Measurements from ENCODE around the gene HRG.

Gene HRG

GRCh38 chr3:186642014-186642413, 23.8 kb upstream of the HRG start:
- H3K27me3 ChIP-seq (ENCODE audit: control insufficient read depth, insufficient read depth, low read length), result no peaks in the 10 kb centered on the region
- H3K36me3 ChIP-seq (ENCODE audit: control insufficient read depth, insufficient read depth, low read length), result no peaks in the 10 kb centered on the region
- H2AFZ ChIP-seq, result no peak overlapping the region
- no peaks in the 10 kb centered on the region for H3K9me3 ChIP-seq (ENCODE audit: control insufficient read depth, low read length)
- H3K79me2 ChIP-seq, result no peaks in the 10 kb centered on the region
- H3K27ac ChIP-seq, result no peak overlapping the region
- no peak for TF ChIP-seq CTCF (IDR thresholded peaks at IDR 0.05)
- H3K9ac ChIP-seq, result no peak overlapping the region
- no peaks in the 10 kb centered on the region for H3K4me1 ChIP-seq
- no peak overlapping the region for H3K4me3 ChIP-seq (ENCODE audit: low read depth, low read length)
- H3K4me2 ChIP-seq (ENCODE audit: low read length), result no peak overlapping the region

DNA sequence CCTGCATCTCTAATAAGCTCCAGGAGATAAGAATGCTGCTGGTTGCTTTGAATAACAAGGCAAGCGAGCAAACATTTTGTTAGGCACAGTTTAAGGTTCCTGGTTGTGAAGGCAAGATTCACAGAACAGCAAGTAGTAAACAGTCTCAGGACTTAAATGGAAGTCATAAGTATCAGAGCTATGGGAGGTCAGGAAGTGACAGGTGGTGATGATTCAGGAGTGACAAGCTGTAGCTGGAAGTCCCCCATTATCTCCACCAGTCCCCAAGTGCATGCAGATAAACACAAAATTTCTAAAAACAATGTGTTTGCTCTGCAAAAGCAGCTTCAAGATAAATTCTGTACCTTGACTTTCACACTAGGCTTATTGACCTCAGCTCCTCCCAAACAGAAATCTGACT, 22.3 kb upstream of the HRG start:
- no peak for TF ChIP-seq CTCF (IDR thresholded peaks at IDR 0.05)
- H3K9ac ChIP-seq, result no peak overlapping the region
- H3K27me3 ChIP-seq (ENCODE audit: control insufficient read depth, insufficient read depth, low read length), result no peaks in the 10 kb centered on the region
- no peaks in the 10 kb centered on the region for H3K79me2 ChIP-seq
- no peaks in the 10 kb centered on the region for H3K36me3 ChIP-seq (ENCODE audit: control insufficient read depth, insufficient read depth, low read length)
- no peaks in the 10 kb centered on the region for H3K4me1 ChIP-seq
- no peak overlapping the region for H3K27ac ChIP-seq
- H3K9me3 ChIP-seq (ENCODE audit: control insufficient read depth, low read length), result no peaks in the 10 kb centered on the region
- H3K4me2 ChIP-seq (ENCODE audit: low read length), result no peak overlapping the region
- no peak overlapping the region for H3K4me3 ChIP-seq (ENCODE audit: low read depth, low read length)
- no peak overlapping the region for H2AFZ ChIP-seq

- no peak for TF ChIP-seq CTCF (IDR thresholded peaks at IDR 0.05)
- Histone ChIP-seq H2AFZ (no peak overlapping the region), H3K27ac (no peak overlapping the region), H3K4me3 (ENCODE audit: low read depth, low read length) (no peak overlapping the region), H3K4me1 (no peaks in the 10 kb centered on the region), H3K4me2 (ENCODE audit: low read length) (no peak overlapping the region), H3K9ac (no peak overlapping the region), H3K9me3 (ENCODE audit: control insufficient read depth, low read length) (no peaks in the 10 kb centered on the region), H3K27me3 (ENCODE audit: control insufficient read depth, insufficient read depth, low read length) (no peaks in the 10 kb centered on the region), H3K36me3 (ENCODE audit: control insufficient read depth, insufficient read depth, low read length) (no peaks in the 10 kb centered on the region), H3K79me2 (no peaks in the 10 kb centered on the region)
These were observed 21.1 kb upstream of the HRG start for GRCh38 chr3:186644683-186645082.

DNA sequence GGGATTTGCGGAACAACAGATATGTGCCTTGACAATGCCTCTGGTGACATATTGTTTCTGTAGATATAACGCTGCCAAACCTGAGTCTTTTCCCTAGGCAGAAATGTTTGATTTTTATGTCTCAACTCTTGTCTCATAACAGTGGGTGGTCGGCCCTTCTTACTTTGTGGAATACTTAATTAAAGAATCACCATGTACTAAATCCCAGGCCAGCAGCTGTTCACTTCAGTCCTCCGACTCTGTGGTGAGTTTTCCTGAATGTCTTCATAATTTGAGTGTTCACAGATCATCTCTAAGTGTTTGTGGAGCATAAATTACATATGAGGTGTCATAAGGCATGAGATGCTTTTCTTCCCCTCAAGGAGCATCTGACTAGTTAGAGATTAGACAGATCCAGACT, 19.7 kb upstream of the HRG start:
- Histone ChIP-seq H3K79me2 (no peaks in the 10 kb centered on the region), H3K36me3 (ENCODE audit: control insufficient read depth, insufficient read depth, low read length) (no peaks in the 10 kb centered on the region), H3K9me3 (ENCODE audit: control insufficient read depth, low read length) (no peaks in the 10 kb centered on the region), H3K27ac (no peak overlapping the region), H2AFZ (no peak overlapping the region), H3K27me3 (ENCODE audit: control insufficient read depth, insufficient read depth, low read length) (no peaks in the 10 kb centered on the region), H3K4me2 (ENCODE audit: low read length) (no peak overlapping the region), H3K4me1 (no peaks in the 10 kb centered on the region), H3K4me3 (ENCODE audit: low read depth, low read length) (no peak overlapping the region), H3K9ac (no peak overlapping the region)
- no peak for TF ChIP-seq CTCF (IDR thresholded peaks at IDR 0.05)

- Histone ChIP-seq H3K79me2 (no peaks in the 10 kb centered on the region), H3K27ac (no peak overlapping the region), H3K4me3 (ENCODE audit: low read depth, low read length) (no peak overlapping the region), H3K9ac (no peak overlapping the region), H3K36me3 (ENCODE audit: control insufficient read depth, insufficient read depth, low read length) (no peaks in the 10 kb centered on the region), H3K9me3 (ENCODE audit: control insufficient read depth, low read length) (no peaks in the 10 kb centered on the region), H3K4me1 (no peaks in the 10 kb centered on the region), H3K27me3 (ENCODE audit: control insufficient read depth, insufficient read depth, low read length) (no peaks in the 10 kb centered on the region), H2AFZ (no peak overlapping the region), H3K4me2 (ENCODE audit: low read length) (no peak overlapping the region)
- TF ChIP-seq CTCF (IDR thresholded peaks at IDR 0.05), result no peak
These were observed 19.0 kb upstream of the HRG start for GRCh38 chr3:186646841-186647240.

All from parathyroid adenoma (tissue), 2 donors.